Endothelial cell of umbilical vein (primary cell): ENCODE measurements around the gene SMC6. TPM values are rescaled to one million over a fixed set of nuclear protein-coding genes. Genes with fewer than 3 reads are reported as not detected.

Experiments used
- BruUV-seq: library from RNA; stranded (reverse); fragments of 400-500 nt; replicated peaks from 2 replicates; lab custom pipeline; 2021; lab: Mats Ljungman, UMichigan
- CTCF ChIA-PET: fragments of 300-600, 350-600 bp; sonication (Branson Sonifier 250); formaldehyde crosslinking; loops from one replicate; lab custom pipeline; 2021; ENCODE audit warnings: antibody characterized with exemption, inconsistent platforms; lab: Charles Lee
- POLR2A ChIA-PET: fragments of 300-600, 350-600 bp; sonication (Branson Sonifier 250); formaldehyde crosslinking; loops from one replicate; lab custom pipeline; 2021; ENCODE audit warnings: antibody characterized with exemption, inconsistent platforms; lab: Charles Lee
- DNase-seq: peaks from one replicate; pipeline ENCODE4 v3.0.0-alpha.2; 2011; ENCODE audit warnings: low read depth, low spot score
- FAIRE-seq: peaks from 2 replicates; lab custom pipeline; 2011; peaks lifted over from hg19 to GRCh38; lab: Jason Lieb, UNC
- H2AFZ ChIP-seq: 2 replicates; pipeline ENCODE4 v1.6.0; 2012; ENCODE audit warnings: low read depth, low read length, control low read depth, inconsistent platforms
- H3K27ac ChIP-seq: 2 replicates; pipeline ENCODE4 v1.5.1; 2011; ENCODE audit warnings: low read depth, mild to moderate bottlenecking, control low read depth, low read length, moderate library complexity; ENCODE audit not compliant: insufficient read depth
- H3K27me3 ChIP-seq, 2 experiments: 2 replicates each; pipeline versions ENCODE4 v1.6.0 to v1.6.1; 2011; ENCODE audit warnings: low read length in 2 of 2, mixed read lengths in 1 of 2; ENCODE audit not compliant: control insufficient read depth in 2 of 2, insufficient read depth in 2 of 2
- H3K36me3 ChIP-seq, 2 experiments: 2 replicates in 1 of 2; 3 replicates in 1 of 2; pipeline ENCODE4 v1.5.1; 2011; ENCODE audit warnings: low read length in 2 of 2, mild to moderate bottlenecking in 1 of 2, moderate library complexity in 1 of 2; ENCODE audit not compliant: control insufficient read depth in 2 of 2, insufficient read depth in 2 of 2; ENCODE audit errors: extremely low read depth in 1 of 2
- H3K4me1 ChIP-seq: 3 replicates; pipeline ENCODE4 v1.5.1; 2011; ENCODE audit warnings: mild to moderate bottlenecking, low read length; ENCODE audit not compliant: control insufficient read depth, insufficient read depth; ENCODE audit errors: extremely low read depth
- H3K4me2 ChIP-seq: 2 replicates; pipeline ENCODE4 v1.6.1; 2011; ENCODE audit warnings: low read length, control low read depth, mixed read lengths; ENCODE audit not compliant: insufficient read depth
- H3K4me3 ChIP-seq, 3 experiments: fragments of 200-600 bp in 1 of 3; sonication (generic), shearing (Covaris generic) in 1 of 3; replicated peaks in 1 of 3; 2 replicates each; pipeline ENCODE4 v1.5.1; 2011 to 2016; ENCODE audit warnings: control low read depth in 3 of 3, low read length in 3 of 3, mild to moderate bottlenecking in 2 of 3, inconsistent platforms in 1 of 3, low read depth in 1 of 3, moderate library complexity in 1 of 3; ENCODE audit not compliant: insufficient read depth in 1 of 3
- H3K79me2 ChIP-seq: 2 replicates; pipeline ENCODE4 v1.6.0; 2012; ENCODE audit warnings: low read length, inconsistent platforms; ENCODE audit not compliant: control insufficient read depth, insufficient read depth
- H3K9ac ChIP-seq: replicated peaks from 2 replicates; pipeline ENCODE3; 2011; ENCODE audit warnings: low read length, control low read depth; ENCODE audit not compliant: insufficient read depth; ENCODE audit errors: extremely low read depth
- H3K9me1 ChIP-seq: replicated peaks from 3 replicates; pipeline ENCODE4 v1.6.0; 2011; ENCODE audit warnings: mild to moderate bottlenecking, low read length; ENCODE audit not compliant: control insufficient read depth, insufficient read depth; ENCODE audit errors: extremely low read depth
- H3K9me3 ChIP-seq: replicated peaks from 2 replicates; pipeline ENCODE4 v1.5.1; 2012; ENCODE audit warnings: low read length, inconsistent platforms; ENCODE audit not compliant: control insufficient read depth, insufficient read depth
- H4K20me1 ChIP-seq: replicated peaks from 2 replicates; pipeline ENCODE3; 2011; ENCODE audit warnings: mild to moderate bottlenecking, low read length; ENCODE audit not compliant: control insufficient read depth, insufficient read depth; ENCODE audit errors: extremely low read depth
- CTCF ChIP-seq, 2 donors: IDR thresholded peaks; 1 replicate in 1 of 2; 2 replicates in 1 of 2; pipeline ENCODE4 v1.5.1; 2011; ENCODE audit warnings: low read length in 2 of 2, mild to moderate bottlenecking in 2 of 2, moderate library complexity in 2 of 2, control low read depth in 1 of 2, inconsistent platforms in 1 of 2, low read depth in 1 of 2; ENCODE audit not compliant: insufficient read depth in 1 of 2; ENCODE audit errors: extremely low read depth in 1 of 2
- FOS ChIP-seq: IDR thresholded peaks from 2 replicates; pipeline ENCODE4 v1.6.1; 2011; ENCODE audit warnings: mild to moderate bottlenecking, low read length, moderate library complexity, borderline replicate concordance; ENCODE audit not compliant: insufficient read depth
- JUN ChIP-seq: IDR thresholded peaks from 2 replicates; pipeline ENCODE4 v1.6.1; 2011; ENCODE audit warnings: borderline replicate concordance, low read depth; ENCODE audit not compliant: insufficient read length, insufficient read depth
- MAX ChIP-seq: IDR thresholded peaks from 2 replicates; pipeline ENCODE4 v1.6.1; 2011; ENCODE audit not compliant: insufficient read depth, insufficient read length
- MYC ChIP-seq: IDR thresholded peaks from one replicate; pipeline ENCODE4 v1.6.1; 2011; ENCODE audit warnings: mild to moderate bottlenecking, low read depth, low read length
- POLR2A ChIP-seq: IDR thresholded peaks from 2 replicates; pipeline ENCODE4 v1.6.1; 2012; ENCODE audit warnings: low read depth, mild to moderate bottlenecking, control low read depth, low read length
- POLR2AphosphoS5 ChIP-seq: IDR thresholded peaks from 2 replicates; pipeline ENCODE4 v1.6.1; 2012; ENCODE audit warnings: low read depth, mild to moderate bottlenecking, control low read depth, low read length, moderate library complexity; ENCODE audit not compliant: insufficient read depth
- dilution Hi-C: fragments of 300-500 bp; cut with MboI; formaldehyde crosslinking; loops from one replicate; pipeline ENCODE4 v1.15.0; 2019; ENCODE audit warnings: low sequenced_read_pairs; ENCODE audit not compliant: extremely low pct_ligation_motif_present
- intact Hi-C: fragments of 100-400 bp; cut with micrococcal nuclease; formaldehyde crosslinking; loops from one replicate; pipeline ENCODE4 v1.10.0; 2022
- polyA plus RNA-seq, 4 experiments: library from polyadenylated mRNA; depleted of rRNA in 3 of 4; stranded (reverse) in 3 of 4; unstranded in 1 of 4; fragments of >200 nt; gene quantifications; 2 replicates each; pipeline versions ENCODE4 v1.2.1 to v1.2.3, GENCODE V29; 2011 to 2012; ENCODE audit warnings: missing spikeins in 1 of 4
- total RNA-seq: library from RNA; stranded (reverse); gene quantifications from 2 replicates; pipeline ENCODE4 v1.2.3, GENCODE V29; 2021

SMC6 gene
- total and polyA plus RNA-seq, 2 donors (not counting 3 experiments of a cell fraction or from before 2014, with no cell fraction given): 7.7 to 38.3 TPM

- no peaks in the 10 kb centered on the region for H3K9me3 ChIP-seq
- H2AFZ ChIP-seq: peak overlapping the region; percentile 83
- ChIA-PET POLR2A (no interaction called here), CTCF (interaction anchor here (0.9 to 1.6 kb wide), 4 partner anchors 20 to 121 kb away, joined by 3 to 8 read pairs (median 3); no protein-coding TSS in a partner anchor)
- dilution Hi-C loops: no loop called here
- peak overlapping the region; percentile 93 for H3K4me2 ChIP-seq
- TF ChIP-seq POLR2AphosphoS5: no peak
- no peak for TF ChIP-seq FOS
- no peak for TF ChIP-seq MYC
- TF ChIP-seq POLR2A: no peak
- peak overlapping the region; percentile 93 for H3K9ac ChIP-seq
- H3K27me3 ChIP-seq: no peaks in the 10 kb centered on the region
- DNase-seq (peak; percentile 51), FAIRE-seq (no peak)
- H3K9me1 ChIP-seq: no peaks in the 10 kb centered on the region
- no peaks in the 10 kb centered on the region for H3K36me3 ChIP-seq
- intact Hi-C loops: loop anchor here (1.0 to 10.0 kb wide), 7 partner anchors 36 to 1090 kb away; partner anchors contain the start of genes CYRIA and KCNS3
- peak overlapping the region; percentile 74 to 96 (median 81) for H3K4me3 ChIP-seq
- H3K27ac ChIP-seq: peak overlapping the region; percentile 88
- H3K79me2 ChIP-seq: peaks cover 77% of the 10 kb centered on the region
- peaks cover 47% of the 10 kb centered on the region for H3K4me1 ChIP-seq
- no TSS peak for BruUV-seq
- no peaks in the 10 kb centered on the region for H4K20me1 ChIP-seq
Observed at GRCh38 chr2:17754773-17755425, 1.3 kb upstream of the SMC6 start.

- Histone ChIP-seq H3K79me2 (peaks cover 72% of the 10 kb centered on the region), H4K20me1 (no peaks in the 10 kb centered on the region), H3K4me2 (peak overlapping the region; percentile 85), H3K4me1 (peaks cover 46% of the 10 kb centered on the region), H2AFZ (peak overlapping the region; percentile 83), H3K27ac (peak overlapping the region; percentile 88), H3K36me3 (no peaks in the 10 kb centered on the region), H3K9me3 (no peaks in the 10 kb centered on the region), H3K9me1 (no peaks in the 10 kb centered on the region), H3K4me3 (peak overlapping the region; percentile 74 to 96 (median 81)), H3K27me3 (no peaks in the 10 kb centered on the region), H3K9ac (peak overlapping the region; percentile 93)
- BruUV-seq: TSS peak; percentile 31
- ChIA-PET POLR2A (interaction anchor here (0.7 kb wide), 1 partner anchor 35 kb away, joined by 5 read pairs; no protein-coding TSS in a partner anchor), CTCF (interaction anchor here (0.6 to 1.3 kb wide), 4 partner anchors 16 to 46 kb away, joined by 3 to 10 read pairs (median 4); no protein-coding TSS in a partner anchor)
- DNase-seq: peak; percentile 59
- TF ChIP-seq CTCF (IDR thresholded peaks at IDR 0.05; ENCODE audit: extremely low read depth in 1 of 2, insufficient read depth in 1 of 2, low read depth in 1 of 2, low read length in 2 of 2) (no peak), POLR2AphosphoS5 (no peak), MYC (no peak), FOS (no peak), MAX (no peak), JUN (no peak)
- intact Hi-C loops: loop anchor here (1.0 to 10.0 kb wide), 4 partner anchors 16 to 1088 kb away; partner anchors contain the start of gene CYRIA
- FAIRE-seq: no peak
- dilution Hi-C loops: no loop called here
Observed at GRCh38 chr2:17752892-17753802, 463 bp downstream of the SMC6 start.
